Sigmoid colon (tissue), 7 donors: ENCODE data around the gene BZW2. TPM values are rescaled to one million over a fixed set of nuclear protein-coding genes. Genes with fewer than 3 reads are reported as not detected.

ENCODE experiments used
- DNase-seq: peaks from one replicate; pipeline ENCODE4 v3.0.0-alpha.2; 2019
- H3K27ac ChIP-seq, 4 donors: fragments of 200-600 bp; sonication (generic); one replicate each; pipeline ENCODE4 v1.5.1; 2016 to 2019; ENCODE audit warnings: mild to moderate bottlenecking in 1 of 4
- H3K27me3 ChIP-seq, 3 donors: fragments of 200-600 bp; sonication (generic); one replicate each; pipeline ENCODE4 v1.5.1; 2019; ENCODE audit warnings: mild to moderate bottlenecking in 1 of 3
- H3K36me3 ChIP-seq, 4 donors: fragments of 200-600 bp; sonication (generic); one replicate each; pipeline ENCODE4 v1.5.1; 2016 to 2019
- H3K4me1 ChIP-seq, 4 donors: fragments of 200-600 bp; sonication (generic); one replicate each; pipeline ENCODE4 v1.5.1; 2017 to 2019
- H3K4me3 ChIP-seq, 4 donors: fragments of 200-600 bp; sonication (generic); one replicate each; pipeline ENCODE4 v1.5.1; 2017 to 2019; ENCODE audit warnings: mild to moderate bottlenecking in 2 of 4, moderate library complexity in 1 of 4
- H3K9me3 ChIP-seq, 4 donors: fragments of 200-600 bp in 3 of 4; sonication (generic) in 3 of 4; one replicate each; pipeline versions ENCODE4 v1.5.1 to v1.6.1; 2013 to 2019
- CTCF ChIP-seq, 4 experiments: fragments of 450-650 bp in 3 of 4; fragments of 200-600 bp in 1 of 4; IDR thresholded peaks; one replicate each; pipeline ENCODE4 v1.5.1; 2016 to 2019; ENCODE audit warnings: antibody characterized with exemption in 4 of 4, mild to moderate bottlenecking in 3 of 4, moderate library complexity in 2 of 4
- EP300 ChIP-seq, 4 donors: sonication (generic); formaldehyde crosslinking; IDR thresholded peaks; one replicate each; pipeline ENCODE4 v1.6.1; 2017; ENCODE audit warnings: antibody characterized with exemption in 4 of 4
- POLR2A ChIP-seq, 2 donors: fragments of 450-650 bp; IDR thresholded peaks; one replicate each; pipeline ENCODE4 v1.6.1; 2016; ENCODE audit warnings: antibody characterized with exemption in 2 of 2, mild to moderate bottlenecking in 2 of 2, moderate library complexity in 2 of 2
- POLR2AphosphoS5 ChIP-seq, 4 donors: sonication (generic); formaldehyde crosslinking; IDR thresholded peaks; one replicate each; pipeline ENCODE4 v1.6.1; 2017; ENCODE audit warnings: antibody characterized with exemption in 4 of 4
- WGBS, 2 donors: extraction: QIAGEN DNeasy Blood & Tissue Kit; methylation state at CpG; one replicate each; pipeline ENCODE4 v1.1.7; 2013; 5-methylcytosine and 5-hydroxymethylcytosine counted together
- intact Hi-C: fragments of 100-400 bp; cut with DNase I; formaldehyde crosslinking; loops from one replicate; pipeline ENCODE4 v1.15.1; 2023
- polyA plus RNA-seq, 3 donors: library from polyadenylated mRNA; stranded (reverse); fragments of 200-250 nt; gene quantifications; one replicate each; pipeline ENCODE4 v1.2.3, GENCODE V29; 2013
- total RNA-seq, 4 donors: library from RNA; depleted of rRNA; stranded (reverse); fragments of >200 nt; gene quantifications; one replicate each; pipeline ENCODE4 v1.1.0, GENCODE V29; 2016
- donor health status: healthy with polysubstance abuse.
- donor health status: Bipolar disorder and iron deficiency.
- donor health status: healthy.

BZW2 gene
- total and polyA plus RNA-seq, 7 donors, result 49.7 to 70.7 (median 63.8) TPM

- H3K4me1 ChIP-seq, result no peaks in the 10 kb centered on the region
- H3K36me3 ChIP-seq, result no peaks in the 10 kb centered on the region
- H3K27me3 ChIP-seq, result no peaks in the 10 kb centered on the region
- H3K9me3 ChIP-seq, result no peaks in the 10 kb centered on the region
- no peak overlapping the region for H3K27ac ChIP-seq
- DNase-seq, result no peak
- intact Hi-C loops, result no loop called here
- H3K4me3 ChIP-seq, result no peak overlapping the region
- no peak for TF ChIP-seq CTCF (IDR thresholded peaks at IDR 0.05)
- 11 to 69% methylated on average over 2 of the region's 2 CpGs for WGBS, 2 donors
These were observed 80.2 kb downstream of the BZW2 start for GRCh38 chr7:16726189-16726588.

GRCh38 chr7:16727736-16728135 is 81.8 kb downstream of the BZW2 start:
- H3K27ac ChIP-seq, result no peak overlapping the region
- no peaks in the 10 kb centered on the region for H3K4me1 ChIP-seq
- no peaks in the 10 kb centered on the region for H3K36me3 ChIP-seq
- WGBS, 2 donors, result 92 to 95% methylated on average over 4 of the region's 4 CpGs
- DNase-seq, result no peak
- intact Hi-C loops, result no loop called here
- no peaks in the 10 kb centered on the region for H3K27me3 ChIP-seq
- H3K4me3 ChIP-seq, result no peak overlapping the region
- TF ChIP-seq POLR2AphosphoS5 (IDR thresholded peaks at IDR 0.05) (no peak), CTCF (IDR thresholded peaks at IDR 0.05) (no peak), EP300 (IDR thresholded peaks at IDR 0.05) (no peak), POLR2A (IDR thresholded peaks at IDR 0.05) (no peak)
- no peaks in the 10 kb centered on the region for H3K9me3 ChIP-seq

- no peaks in the 10 kb centered on the region for H3K27me3 ChIP-seq
- DNase-seq, result no peak
- TF ChIP-seq POLR2A (IDR thresholded peaks at IDR 0.05) (no peak), EP300 (IDR thresholded peaks at IDR 0.05) (no peak), CTCF (IDR thresholded peaks at IDR 0.05) (no peak), POLR2AphosphoS5 (IDR thresholded peaks at IDR 0.05) (no peak)
- 93 to 95% methylated on average over 10 of the region's 10 CpGs for WGBS, 2 donors
- H3K27ac ChIP-seq, result no peak overlapping the region
- no peaks in the 10 kb centered on the region for H3K9me3 ChIP-seq
- intact Hi-C loops, result no loop called here
- no peaks in the 10 kb centered on the region for H3K4me1 ChIP-seq
- H3K36me3 ChIP-seq, result no peaks in the 10 kb centered on the region
- H3K4me3 ChIP-seq, result no peak overlapping the region
These were observed 82.8 kb downstream of the BZW2 start for GRCh38 chr7:16728811-16729210.

- TF ChIP-seq POLR2AphosphoS5 (IDR thresholded peaks at IDR 0.05), result no peak
- TF ChIP-seq EP300 (IDR thresholded peaks at IDR 0.05), result no peak
- TF ChIP-seq POLR2A (IDR thresholded peaks at IDR 0.05), result no peak
- TF ChIP-seq CTCF (IDR thresholded peaks at IDR 0.05), result no peak
- 89 to 91% methylated on average over 2 of the region's 2 CpGs for WGBS, 2 donors
- intact Hi-C loops, result no loop called here
- DNase-seq, result no peak
- Histone ChIP-seq H3K9me3 (no peaks in the 10 kb centered on the region), H3K4me3 (no peak overlapping the region), H3K27ac (no peak overlapping the region), H3K4me1 (no peaks in the 10 kb centered on the region), H3K36me3 (no peaks in the 10 kb centered on the region), H3K27me3 (no peaks in the 10 kb centered on the region)
These were observed 83.6 kb downstream of the BZW2 start for GRCh38 chr7:16729541-16729940.

GRCh38 chr7:16730937-16731336 is 85.0 kb downstream of the BZW2 start:
- TF ChIP-seq EP300 (IDR thresholded peaks at IDR 0.05), result no peak
- no peak for TF ChIP-seq POLR2A (IDR thresholded peaks at IDR 0.05)
- TF ChIP-seq POLR2AphosphoS5 (IDR thresholded peaks at IDR 0.05), result no peak
- TF ChIP-seq CTCF (IDR thresholded peaks at IDR 0.05), result no peak
- Histone ChIP-seq H3K27me3 (no peaks in the 10 kb centered on the region), H3K4me3 (no peak overlapping the region), H3K9me3 (no peaks in the 10 kb centered on the region), H3K36me3 (no peaks in the 10 kb centered on the region), H3K27ac (no peak overlapping the region), H3K4me1 (no peaks in the 10 kb centered on the region)
- intact Hi-C loops, result no loop called here
- 78 to 85% methylated on average over 3 of the region's 3 CpGs for WGBS, 2 donors
- DNase-seq, result no peak
